ENCODE results near the gene CREB5. TPM values are rescaled to one million over a fixed set of nuclear protein-coding genes. Genes with fewer than 3 reads are reported as not detected.

Gene CREB5
- total RNA-seq, 4 donors from 2014 or later = 0.90 to 10.1 (median 4.9) TPM

GRCh38 chr7:28872226-28872625 is 459.9 kb downstream of the CREB5 start:
- no peak for DNase-seq
- H3K4me3 ChIP-seq = no peak overlapping the region
- TF ChIP-seq CTCF (IDR thresholded peaks at IDR 0.05 in 4 of 5, conservative IDR thresholded peaks at IDR 0.05 in 1 of 5) = no peak
- no peak for TF ChIP-seq POLR2A (IDR thresholded peaks at IDR 0.05)
- no peaks in the 10 kb centered on the region for H3K9me3 ChIP-seq
- H3K27me3 ChIP-seq = no peaks in the 10 kb centered on the region
- no peak for ATAC-seq
- H3K27ac ChIP-seq = no peak overlapping the region
- no peaks in the 10 kb centered on the region for H3K4me1 ChIP-seq
- in situ Hi-C loops (cut with MboI; ENCODE audit: low sequenced_read_pairs in 4 of 4) (loop anchor here in 1 of 4 donors (25.0 kb wide), 1 partner anchor 260 kb away; no protein-coding TSS in a partner anchor), intact Hi-C loops (cut with DNase I; ENCODE audit: low total_unique reads) (no loop called here)
- no peaks in the 10 kb centered on the region for H3K36me3 ChIP-seq

GRCh38 chr7:28873365-28873764 is 461.0 kb downstream of the CREB5 start:
- in situ Hi-C loops (cut with MboI; ENCODE audit: low sequenced_read_pairs in 4 of 4) = loop anchor here in 1 of 4 donors (25.0 kb wide), 1 partner anchor 261 kb away; no protein-coding TSS in a partner anchor
- ATAC-seq = no peak
- Histone ChIP-seq H3K27ac (no peak overlapping the region), H3K27me3 (no peaks in the 10 kb centered on the region), H3K4me3 (no peak overlapping the region), H3K4me1 (no peaks in the 10 kb centered on the region), H3K36me3 (no peaks in the 10 kb centered on the region), H3K9me3 (no peaks in the 10 kb centered on the region)
- intact Hi-C loops (cut with DNase I; ENCODE audit: low total_unique reads) = no loop called here
- TF ChIP-seq CTCF (IDR thresholded peaks at IDR 0.05 in 4 of 5, conservative IDR thresholded peaks at IDR 0.05 in 1 of 5) = no peak
- TF ChIP-seq POLR2A (IDR thresholded peaks at IDR 0.05) = no peak
- DNase-seq = no peak

- intact Hi-C loops (cut with DNase I; ENCODE audit: low total_unique reads) = no loop called here
Measured at GRCh38 chr7:28874001-28874400, 461.7 kb downstream of the CREB5 start.

More at GRCh38 chr7:28874001-28874400, 461.7 kb downstream of the CREB5 start:
- ATAC-seq = no peak
- in situ Hi-C loops (cut with MboI; ENCODE audit: low sequenced_read_pairs in 4 of 4) = loop anchor here in 1 of 4 donors (25.0 kb wide), 1 partner anchor 262 kb away; no protein-coding TSS in a partner anchor
- no peaks in the 10 kb centered on the region for H3K36me3 ChIP-seq
- H3K9me3 ChIP-seq = no peaks in the 10 kb centered on the region
- H3K27me3 ChIP-seq = no peaks in the 10 kb centered on the region
- TF ChIP-seq POLR2A (IDR thresholded peaks at IDR 0.05) (no peak), CTCF (IDR thresholded peaks at IDR 0.05 in 4 of 5, conservative IDR thresholded peaks at IDR 0.05 in 1 of 5) (no peak)
- no peak overlapping the region for H3K4me3 ChIP-seq
- no peak for DNase-seq
- H3K27ac ChIP-seq = no peak overlapping the region
- H3K4me1 ChIP-seq = no peaks in the 10 kb centered on the region

Other genes with a start within 250 kb of the CREB5 start
- gene JAZF1, start 231.7 kb upstream of the CREB5 start, total RNA-seq = 1 to 10 TPM; 1.6 to 8.6 (median 5.3) TPM

Data from gastrocnemius medialis (tissue), 4 donors.